Stimulated activated CD8-positive, alpha-beta memory T cell treated with anti-CD3 and anti-CD28 coated beads, Interleukin-2, amount 100 ng/mL, for 48 hours (primary cell): ENCODE results near the gene MRPL37.
"Not testable (repeated sequence)": the region's sequence is repeated elsewhere in the genome, so short reads cannot be mapped to it uniquely, and the experiment has no call there.

Experiments used
- DNase-seq, 2 donors: peaks; one replicate each; pipeline ENCODE4 v3.0.0-alpha.2; 2020; ENCODE audit warnings: low read depth in 2 of 2

MRPL37 gene

DNA sequence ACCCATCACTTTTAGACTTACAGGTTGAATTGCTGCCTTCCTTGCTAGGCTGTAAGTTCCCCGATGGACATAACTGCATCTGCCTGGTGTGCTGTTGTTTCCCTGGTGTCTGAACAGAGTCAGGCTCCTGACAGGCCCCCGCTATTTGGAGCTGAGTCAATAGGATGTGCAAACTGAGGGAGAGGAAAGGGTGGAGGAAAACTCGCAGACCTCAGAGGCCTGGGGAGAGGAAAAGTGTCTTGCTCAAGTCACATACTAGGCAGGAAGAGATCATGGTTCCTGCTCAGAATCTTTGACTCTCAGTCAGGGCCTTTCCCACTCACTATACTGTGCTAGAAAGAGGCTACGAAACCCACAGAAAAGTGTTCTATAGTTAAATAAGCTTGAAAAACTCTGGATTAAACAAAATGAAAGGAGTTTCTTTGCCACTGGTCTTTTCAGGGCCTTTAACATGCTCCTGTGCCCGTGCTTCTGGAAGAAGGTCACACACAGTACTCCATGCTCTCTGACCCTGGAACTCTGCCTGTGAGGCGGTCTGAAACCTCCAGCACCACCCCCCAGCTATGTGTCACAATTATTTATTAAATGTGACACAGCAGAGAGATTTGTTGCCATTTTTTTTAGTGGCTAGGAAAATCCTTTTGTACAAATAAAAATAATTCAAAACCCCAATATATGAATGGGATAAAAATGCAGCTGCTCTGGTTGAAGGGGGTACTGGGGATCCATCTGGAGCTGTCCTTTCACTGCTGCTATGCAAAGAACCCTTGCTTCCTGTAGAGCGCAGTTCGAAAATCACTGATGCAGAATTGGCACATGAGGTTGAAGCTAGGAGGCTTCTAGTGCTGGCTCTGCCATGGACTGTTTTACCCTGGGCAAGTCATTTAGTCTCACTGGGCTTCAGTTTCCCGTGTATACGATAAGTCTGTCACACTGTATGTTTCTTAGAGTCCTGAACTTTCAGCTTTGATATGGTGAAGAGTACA is 27.1 kb upstream of the MRPL37 start:
- DNase-seq = no peak

DNA sequence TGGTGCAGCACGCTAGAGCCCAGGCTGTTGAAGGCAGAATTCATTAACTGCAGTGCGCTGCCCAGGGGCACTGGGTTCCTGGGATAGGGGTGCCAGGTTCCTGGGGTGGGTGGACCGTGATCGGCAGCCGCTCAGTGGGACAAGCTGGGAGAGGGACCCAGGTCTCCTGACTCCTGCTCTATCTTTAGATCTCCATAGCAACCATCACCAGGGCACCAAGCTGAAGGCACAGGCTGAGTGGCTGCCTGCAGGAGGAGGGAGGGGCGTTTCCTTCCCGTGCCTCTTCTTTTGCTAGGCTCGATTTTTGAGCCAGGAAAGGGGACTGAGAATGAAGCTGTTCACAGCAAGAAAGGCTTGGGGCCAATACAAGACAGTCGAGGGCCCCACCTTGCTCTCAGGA is 26.3 kb upstream of the MRPL37 start:
- DNase-seq = no peak

DNA sequence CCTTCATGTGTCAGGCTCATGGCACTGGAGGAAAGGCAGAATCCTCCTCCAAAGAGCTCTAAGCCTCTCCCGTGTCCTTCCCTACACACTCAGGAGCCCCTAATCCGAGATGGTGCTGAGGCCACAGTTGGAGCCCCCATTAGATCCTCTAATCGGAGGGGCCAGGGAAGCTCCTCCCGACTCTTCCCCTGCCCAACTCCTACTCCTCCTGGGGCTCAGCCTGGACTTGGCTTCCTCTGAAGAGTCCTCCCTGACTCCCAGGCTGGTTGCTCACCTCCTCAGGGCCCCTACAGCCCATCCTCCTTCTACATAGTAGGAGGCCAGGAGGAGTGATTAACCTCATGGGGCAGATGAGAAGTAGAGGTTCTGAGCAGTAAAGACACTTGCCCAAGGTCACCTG is 25.9 kb upstream of the MRPL37 start:
- no peak for DNase-seq

DNA sequence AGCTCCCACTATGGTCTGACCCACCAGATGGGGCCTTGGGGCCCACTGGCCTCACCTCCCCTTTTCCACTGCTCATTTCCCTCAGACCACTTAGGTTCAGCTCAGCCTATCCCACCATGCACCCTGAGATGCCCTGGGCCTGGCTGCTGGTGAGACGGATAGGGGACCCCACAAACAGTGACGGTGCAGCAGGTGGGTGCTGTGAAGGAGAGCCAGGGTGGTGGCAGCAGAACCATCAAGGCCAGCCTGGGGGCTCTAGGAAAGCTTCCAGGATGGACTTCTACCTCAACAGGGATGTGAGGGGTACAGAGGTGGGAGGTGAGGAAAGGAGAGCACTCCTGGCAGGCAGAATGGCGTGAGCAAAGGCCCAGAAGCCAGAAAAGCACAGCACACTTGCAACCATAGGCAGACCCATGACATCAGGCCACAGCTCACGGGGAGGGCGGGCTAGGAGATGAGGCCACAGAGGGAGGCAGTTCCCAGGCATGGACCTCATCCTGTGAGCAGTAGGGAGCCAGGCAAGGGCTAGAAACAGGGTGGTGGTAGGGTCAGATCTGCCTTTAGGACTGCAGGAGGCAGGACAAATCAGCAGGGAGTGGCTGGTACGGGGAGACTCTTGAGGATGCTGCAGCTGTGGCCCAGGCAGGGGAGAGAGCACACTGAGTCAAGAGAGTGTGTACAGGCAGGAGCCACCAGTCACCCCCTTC is 23.2 kb upstream of the MRPL37 start:
- DNase-seq = no peak

DNA sequence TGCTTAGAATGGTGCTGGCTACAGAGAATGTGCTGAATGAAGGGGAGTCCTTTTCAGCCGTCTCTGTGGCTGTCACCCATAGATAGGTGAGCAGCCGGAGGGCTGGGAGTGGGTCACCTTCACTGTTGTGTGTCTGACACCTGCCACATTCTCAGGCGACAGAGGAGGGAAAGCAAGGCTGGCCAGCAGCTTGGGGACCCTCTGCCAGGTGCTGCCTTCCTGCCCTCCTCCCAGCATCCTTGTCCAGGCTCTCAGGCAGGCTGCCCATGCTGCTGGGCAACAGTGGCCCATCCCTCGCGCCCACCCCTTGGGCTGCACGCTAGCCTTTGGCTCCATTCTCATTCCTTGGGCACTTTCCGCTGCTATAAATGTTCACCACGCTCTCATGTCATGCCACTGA is 22.2 kb upstream of the MRPL37 start:
- no peak for DNase-seq

DNA sequence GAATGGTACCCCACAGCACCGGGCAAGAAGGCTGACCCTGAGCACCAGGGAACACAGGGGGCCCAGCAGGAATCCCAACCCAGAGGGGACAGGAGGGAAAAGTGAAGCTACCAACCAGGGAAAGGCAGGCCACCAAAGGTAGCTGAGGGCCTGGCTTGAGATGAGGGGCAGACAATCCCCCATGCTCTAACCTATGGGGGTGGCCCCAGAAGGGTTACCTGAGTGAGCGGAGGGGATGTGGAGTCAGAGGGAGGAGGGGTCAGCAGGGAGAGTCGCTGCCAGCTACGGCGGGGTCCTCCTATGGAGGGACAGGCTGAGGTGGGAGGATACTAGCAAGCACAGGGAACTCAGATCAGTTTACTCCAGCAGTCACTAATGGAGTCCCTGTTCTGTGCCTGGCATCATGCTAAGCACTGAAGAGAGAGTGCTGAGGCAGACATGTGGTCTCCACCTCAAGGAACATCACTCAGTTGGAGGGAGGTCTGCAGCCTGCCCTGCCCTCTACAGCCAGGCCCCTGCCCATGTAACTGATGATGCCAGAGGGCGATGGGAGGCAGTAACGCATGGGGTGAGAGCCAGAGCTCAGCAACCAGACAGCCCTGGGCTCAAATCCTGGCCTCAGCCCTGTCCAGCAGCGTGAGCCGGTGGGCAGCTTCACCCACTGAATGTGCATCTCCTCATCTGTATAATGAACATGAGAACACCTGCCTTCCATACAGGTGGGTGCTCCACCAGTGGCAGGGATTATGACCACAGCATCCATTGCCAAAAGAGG is 21.5 kb upstream of the MRPL37 start:
- no peak for DNase-seq

DNA sequence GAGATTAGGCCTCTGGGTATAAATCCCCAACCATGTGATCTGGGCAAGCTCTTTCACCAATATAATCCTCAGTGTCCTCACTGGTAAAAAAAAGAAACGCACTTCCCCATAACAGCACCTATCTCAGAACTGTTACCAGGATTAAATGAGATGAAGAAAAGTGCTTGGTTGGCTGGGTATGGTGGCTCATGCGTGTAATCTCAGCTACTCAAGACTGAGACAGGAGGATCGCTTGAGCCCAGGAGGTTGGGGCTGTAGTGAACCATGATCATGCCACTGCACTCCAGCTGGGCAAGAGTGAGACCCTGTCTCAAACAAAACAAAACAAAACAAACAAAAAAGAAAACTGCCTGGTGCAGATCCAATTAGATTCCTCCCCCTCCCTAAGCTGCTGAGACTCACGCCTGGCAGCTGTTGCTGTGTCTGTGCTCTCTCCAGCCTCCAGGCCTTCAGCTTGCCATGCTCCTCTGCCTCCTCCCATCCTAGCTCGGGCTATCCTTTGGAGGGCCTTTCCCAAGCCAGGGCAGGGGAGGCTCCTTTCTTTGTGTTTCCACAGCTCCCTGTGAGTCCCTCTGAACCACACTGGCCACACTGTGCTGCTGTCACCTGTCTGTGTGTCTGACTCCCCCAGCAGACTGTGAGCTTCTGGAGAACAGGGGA is 19.1 kb upstream of the MRPL37 start:
- no peak for DNase-seq

DNA sequence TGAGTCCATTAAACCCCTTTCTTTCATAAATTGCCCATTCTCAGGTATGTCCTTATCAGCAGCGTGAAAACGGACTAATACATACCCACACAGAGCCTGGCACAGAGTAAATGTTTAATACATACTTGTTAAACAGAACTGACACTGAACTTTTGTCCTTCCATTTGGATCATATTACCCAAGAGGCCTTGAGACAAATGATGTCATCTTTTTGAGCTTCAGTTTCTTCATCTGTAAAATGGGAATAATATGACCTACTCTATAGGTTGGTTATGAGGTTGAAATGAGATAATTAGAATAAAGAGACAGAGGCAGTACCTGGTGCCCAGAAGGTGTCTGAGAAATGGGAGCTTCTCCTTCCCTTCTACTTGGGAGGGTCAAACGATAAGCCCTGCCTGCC is 13.9 kb upstream of the MRPL37 start:
- DNase-seq = no peak

DNA sequence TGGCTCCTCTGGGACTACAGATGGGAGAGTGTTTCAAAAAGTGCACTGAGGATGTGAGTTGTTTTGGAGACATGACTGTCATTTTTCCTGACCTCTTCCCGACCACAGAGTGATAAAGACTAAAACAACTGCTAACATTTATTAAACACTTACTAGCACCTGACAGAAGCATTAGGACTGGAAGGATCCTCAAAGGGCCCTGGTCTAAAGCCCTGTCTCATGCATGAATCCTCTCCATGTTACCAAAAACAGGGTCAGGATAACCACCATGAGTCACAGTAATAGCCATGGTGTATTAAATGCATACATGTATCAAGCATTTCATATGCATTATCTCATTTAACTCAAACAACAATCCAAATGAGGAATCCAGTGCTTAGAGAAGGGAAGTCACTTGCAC is 11.7 kb upstream of the MRPL37 start:
- no peak for DNase-seq

DNA sequence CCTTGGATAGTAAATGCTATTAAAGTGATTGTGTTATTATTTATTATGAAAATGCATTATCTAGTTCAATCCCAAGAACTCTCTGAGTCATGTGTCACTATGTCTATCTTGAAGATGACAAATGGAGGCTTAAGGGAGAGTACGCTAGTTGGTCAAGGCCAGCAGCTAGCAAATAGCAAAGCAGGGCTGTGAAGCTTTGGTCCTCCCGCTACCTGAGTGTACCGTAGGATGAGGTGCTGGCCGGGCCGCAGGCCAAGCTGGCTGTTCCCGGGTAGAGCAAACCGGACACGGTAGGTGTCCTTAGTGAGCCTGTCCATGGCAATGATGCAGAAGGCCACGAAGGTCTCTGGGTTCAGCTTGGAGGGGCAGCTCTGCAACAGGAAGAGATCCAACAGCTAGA is 9.4 kb upstream of the MRPL37 start:
- no peak for DNase-seq

DNA sequence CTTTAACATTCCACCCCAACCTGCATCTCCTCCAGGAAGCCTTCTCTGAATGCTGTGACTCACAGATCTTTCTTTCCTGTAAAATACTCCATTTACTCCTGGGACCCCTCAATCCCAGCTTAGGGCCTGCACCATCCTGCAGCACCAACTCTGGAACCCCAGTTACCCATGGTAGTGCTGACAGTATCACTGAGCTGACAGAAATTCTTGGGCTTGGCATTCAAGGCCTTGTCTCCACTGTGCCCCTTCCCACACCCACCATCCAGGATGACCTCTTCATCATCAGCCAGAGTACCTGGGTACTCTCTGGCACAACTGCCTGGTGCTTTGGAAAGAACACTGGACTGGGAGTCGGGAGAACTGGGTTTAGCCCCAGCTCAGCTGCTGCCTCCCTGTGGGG is 8.4 kb upstream of the MRPL37 start:
- DNase-seq = no peak

DNA sequence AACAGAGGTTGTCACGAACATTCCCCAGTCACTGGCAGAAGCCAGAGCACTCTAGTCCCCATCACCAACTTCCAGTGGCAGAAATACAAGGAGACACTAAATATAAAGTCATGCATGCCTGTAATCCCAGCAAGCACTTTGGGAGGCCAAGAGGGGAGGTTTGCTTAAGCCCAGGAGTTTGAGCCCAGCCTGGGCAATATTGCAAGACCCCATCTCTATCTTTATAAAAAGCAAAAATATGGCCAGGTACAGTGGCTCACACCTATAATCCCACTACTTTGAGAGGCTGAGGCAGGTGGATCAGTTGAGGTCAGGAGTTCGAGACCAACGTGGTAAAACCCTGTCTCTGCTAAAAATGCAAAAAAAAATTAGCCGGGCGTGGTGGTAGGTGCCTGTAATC is 6.5 kb upstream of the MRPL37 start:
- no peak for DNase-seq

DNA sequence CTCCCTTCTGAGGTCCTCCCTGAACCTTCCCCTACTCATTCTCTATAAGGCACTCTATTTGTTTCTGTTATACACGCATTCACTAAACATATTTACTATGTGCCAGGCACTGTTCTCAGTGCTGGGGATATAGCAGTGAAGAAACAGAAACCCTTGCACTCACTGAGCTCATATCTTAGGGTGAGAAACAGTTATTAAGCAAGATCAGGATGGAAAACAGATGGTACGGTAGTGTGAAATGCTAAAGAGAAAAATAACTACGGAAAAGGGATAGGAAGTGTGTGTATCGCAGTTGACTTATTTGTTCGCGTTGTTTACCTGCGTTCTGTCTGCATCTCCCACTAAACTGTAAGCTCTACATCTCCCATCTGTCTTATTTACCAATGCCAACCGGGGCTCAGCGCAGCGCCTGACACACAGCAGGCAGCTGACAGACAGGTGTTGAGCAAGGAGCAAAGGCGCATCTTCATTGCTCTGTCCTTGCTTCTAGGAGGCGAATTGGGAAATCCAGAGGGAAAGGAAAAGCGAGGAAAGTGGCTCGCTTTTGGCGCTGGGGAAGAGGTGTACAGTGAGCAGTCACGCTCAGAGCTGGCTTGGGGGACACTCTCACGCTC is 709 bp upstream of the MRPL37 start:
- no peak for DNase-seq

DNA sequence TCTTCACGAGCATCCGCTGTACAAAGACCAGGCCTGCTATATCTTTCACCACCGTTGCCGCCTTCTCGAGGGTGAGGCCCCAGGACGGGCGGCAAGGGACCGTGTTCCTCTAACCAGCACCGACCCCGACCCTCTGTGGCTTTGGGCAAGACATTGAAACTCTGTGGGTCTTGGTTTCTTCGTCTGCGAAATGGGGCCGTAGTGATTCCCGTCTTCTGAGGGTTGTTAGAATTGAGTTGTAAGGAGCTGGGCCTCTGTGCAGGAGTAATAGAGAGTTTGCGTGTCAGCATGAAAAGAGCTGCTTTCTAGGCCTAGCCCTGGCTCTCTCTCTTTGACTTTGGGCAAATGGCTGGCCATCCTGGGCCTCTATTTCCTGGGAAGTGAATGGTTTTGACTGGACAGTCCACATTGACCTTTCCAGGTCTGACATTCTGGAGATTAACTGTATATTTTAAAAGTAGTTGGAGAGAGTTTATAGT is 591 bp downstream of the MRPL37 start:
- DNase-seq = no peak

DNA sequence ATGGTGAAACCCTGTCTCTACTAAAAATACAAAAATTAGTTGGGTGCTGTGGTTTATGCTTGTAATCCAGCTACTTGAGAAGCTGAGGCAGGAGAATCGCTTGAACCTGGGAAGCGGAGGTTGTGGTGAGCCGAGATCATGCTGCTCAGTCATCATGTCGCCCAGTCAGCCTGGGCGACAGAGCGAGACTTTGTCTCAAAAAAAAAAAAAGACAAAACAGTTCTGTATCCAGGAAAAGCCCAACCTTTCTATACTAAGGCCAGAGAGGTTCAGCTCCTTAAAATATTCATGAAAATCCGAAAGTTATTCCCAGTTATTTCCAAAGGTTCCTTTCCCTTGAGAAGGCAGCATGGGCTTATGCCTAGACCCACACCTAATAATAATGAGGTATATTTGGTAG is 4.2 kb downstream of the MRPL37 start:
- DNase-seq = no peak

DNA sequence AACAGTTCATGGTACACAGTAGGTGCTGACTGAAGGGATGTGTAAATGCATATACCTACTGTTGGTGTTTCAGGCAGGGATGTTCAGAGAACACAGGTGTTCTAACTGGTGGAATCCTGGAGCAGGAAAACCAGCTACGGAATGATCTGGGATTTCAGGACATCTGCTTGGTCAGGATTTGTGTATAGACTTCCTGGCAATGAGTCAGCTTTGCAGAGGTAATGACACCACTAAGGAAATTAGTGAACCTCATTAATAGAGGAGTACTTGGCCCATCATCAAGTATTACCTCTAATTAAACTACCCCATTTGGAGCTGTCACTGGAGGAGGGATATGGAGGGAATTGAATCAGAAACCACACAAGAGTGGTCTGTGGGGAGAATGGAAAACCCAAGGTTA is 7.3 kb downstream of the MRPL37 start:
- no peak for DNase-seq

DNA sequence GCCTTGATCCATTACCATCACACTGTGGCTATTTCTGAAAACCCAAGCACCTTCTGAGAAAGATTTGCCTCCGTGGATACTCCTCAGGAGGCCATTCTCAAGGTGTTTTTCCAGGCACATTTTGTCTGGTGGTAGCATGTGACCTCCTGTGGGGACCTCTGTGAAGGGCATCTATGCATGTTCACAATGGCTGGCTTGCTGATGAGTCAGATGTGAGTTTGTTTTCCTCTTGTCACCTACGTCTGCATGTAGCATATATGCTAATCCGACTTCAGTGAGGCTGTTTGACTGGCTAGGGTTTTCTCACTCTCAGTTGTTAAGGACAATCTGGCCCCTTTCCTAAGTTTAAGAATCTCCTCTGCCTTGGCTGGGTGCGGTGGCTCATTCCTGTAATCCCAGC is 7.9 kb downstream of the MRPL37 start:
- DNase-seq = not testable (repeated sequence)

DNA sequence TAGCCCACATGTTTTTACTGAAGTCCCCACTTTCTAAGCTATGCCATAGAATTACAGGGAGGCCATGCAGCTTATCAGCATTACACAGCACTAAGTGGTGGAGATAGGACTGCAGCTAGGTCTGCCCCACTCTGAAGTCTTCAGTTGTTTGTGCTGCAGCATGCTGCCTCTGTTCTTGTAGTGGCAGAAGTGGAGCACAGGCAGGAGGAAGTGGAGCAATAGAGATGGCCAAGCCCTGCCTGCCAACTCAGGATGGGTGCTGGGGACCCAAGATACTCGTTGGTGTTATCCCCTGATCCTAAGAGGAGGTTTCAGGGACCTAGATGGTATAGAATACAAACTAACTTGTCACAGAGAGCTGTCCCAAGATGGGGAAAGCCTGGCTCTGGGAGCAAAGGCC is 12.9 kb downstream of the MRPL37 start:
- DNase-seq = no peak

DNA sequence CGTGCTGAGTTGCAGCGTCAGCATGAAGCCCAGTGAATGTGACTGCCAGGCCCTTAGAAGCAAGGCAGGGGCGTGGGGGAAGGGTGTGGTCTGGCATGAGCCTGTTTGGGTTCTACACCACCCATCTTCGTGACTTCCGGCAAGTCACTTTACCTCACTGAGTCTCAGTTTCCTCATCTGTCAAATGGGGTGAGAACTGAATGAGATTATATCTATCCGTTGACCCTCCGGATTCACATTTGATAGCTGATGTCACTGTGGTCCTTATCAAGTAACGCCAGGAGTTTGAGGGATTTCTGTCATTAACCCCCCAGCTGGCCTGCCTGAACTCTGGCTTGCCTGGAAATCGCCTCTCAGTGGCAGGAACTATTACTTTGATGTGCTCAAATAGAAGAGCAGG is 15.6 kb downstream of the MRPL37 start:
- no peak for DNase-seq

DNA sequence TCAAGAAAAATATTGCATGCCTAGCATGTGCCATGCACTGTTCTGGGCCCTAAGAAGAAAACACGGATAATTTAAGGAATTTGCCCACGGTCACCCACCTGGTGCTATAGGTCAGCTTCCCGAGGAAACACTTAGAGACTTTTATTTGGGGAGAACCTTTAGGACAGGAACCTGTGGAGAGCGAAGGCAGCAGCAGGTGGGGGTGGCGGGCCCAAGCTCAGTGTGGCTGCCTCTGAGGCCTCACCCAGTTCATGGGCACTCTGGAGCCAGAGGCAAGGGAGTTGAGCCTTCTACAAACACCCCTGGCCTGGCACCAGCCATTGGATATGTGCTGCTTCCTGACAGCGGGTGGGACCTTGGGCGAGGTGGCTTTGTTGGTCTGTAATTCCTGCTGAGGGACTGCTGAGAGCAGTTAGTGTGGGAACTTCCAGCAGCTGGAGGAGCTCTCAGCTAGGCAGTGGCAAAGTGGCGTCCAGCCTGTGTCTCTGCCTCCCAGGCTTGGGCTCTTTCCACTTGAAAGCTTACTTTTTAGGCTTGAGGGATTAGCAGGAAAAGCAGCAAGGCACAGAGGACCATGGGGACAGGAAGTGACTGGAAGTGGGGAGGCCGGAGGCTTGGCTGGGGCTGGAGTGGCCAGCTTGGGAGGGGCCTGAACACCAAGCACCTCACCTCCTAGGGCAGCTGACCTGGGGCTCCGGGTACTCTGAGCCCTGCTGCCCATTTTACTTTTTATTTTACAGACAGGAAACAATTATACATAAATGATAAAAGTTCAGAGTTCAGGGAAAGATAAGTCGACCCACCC is 19.1 kb downstream of the MRPL37 start:
- no peak for DNase-seq

DNA sequence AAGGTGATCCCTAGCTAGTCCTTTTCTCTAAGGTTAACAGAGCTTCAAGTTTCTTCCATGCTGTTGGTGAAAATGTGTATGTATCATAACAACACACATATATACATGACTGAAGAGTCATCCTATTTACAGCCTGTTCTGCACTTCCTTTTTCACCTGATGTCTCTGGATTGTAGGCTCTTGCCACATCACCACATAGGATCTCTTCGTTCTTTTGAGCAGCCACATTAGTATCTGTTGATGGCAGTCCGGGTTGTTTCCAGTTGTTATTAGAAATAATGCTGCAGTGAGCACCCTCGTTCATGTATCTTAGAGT is 19.7 kb downstream of the MRPL37 start:
- no peak for DNase-seq
